ENCODE data around the gene GTSF1L. TPM values are rescaled to one million over a fixed set of nuclear protein-coding genes. Genes with fewer than 3 reads are reported as not detected.

The GTSF1L gene
- total RNA-seq, 4 donors from 2014 or later = not detected

DNA sequence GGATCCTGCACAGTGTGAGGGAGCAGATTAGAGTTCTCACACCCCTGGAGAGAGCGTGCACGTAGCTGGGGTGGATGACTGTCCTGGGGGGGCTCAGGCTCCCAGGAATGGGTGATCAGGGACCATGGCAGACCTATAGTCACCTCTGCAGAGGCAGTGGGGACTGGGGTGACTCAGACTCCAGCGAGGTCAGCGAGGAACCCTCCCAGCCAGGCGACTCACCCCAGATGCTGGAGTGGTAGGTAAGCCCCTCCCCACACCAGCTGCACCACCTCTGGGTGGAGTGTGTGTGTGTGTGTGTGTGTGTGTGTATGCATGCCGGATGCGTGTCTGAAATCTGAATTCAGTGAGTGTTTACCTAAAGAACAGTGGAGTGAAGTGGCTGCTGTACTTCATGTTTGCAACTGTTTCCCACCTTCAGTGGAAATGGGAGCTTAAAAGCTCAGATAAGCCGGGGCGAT lies 17.4 kb upstream of the GTSF1L start:
- Histone ChIP-seq H3K36me3 (no peaks in the 10 kb centered on the region), H3K4me3 (no peak overlapping the region), H3K4me1 (peaks cover 0 to 3% (median 0%) of the 10 kb centered on the region in 4 donors), H3K27ac (no peak overlapping the region), H3K27me3 (peaks cover 31% of the 10 kb centered on the region), H3K9me3 (no peaks in the 10 kb centered on the region)
- TF ChIP-seq POLR2A (IDR thresholded peaks at IDR 0.05) (no peak), POLR2AphosphoS5 (IDR thresholded peaks at IDR 0.05) (no peak), EP300 (IDR thresholded peaks at IDR 0.05; ENCODE audit: low read depth) (no peak)
- TF ChIP-seq, protein P1, sequence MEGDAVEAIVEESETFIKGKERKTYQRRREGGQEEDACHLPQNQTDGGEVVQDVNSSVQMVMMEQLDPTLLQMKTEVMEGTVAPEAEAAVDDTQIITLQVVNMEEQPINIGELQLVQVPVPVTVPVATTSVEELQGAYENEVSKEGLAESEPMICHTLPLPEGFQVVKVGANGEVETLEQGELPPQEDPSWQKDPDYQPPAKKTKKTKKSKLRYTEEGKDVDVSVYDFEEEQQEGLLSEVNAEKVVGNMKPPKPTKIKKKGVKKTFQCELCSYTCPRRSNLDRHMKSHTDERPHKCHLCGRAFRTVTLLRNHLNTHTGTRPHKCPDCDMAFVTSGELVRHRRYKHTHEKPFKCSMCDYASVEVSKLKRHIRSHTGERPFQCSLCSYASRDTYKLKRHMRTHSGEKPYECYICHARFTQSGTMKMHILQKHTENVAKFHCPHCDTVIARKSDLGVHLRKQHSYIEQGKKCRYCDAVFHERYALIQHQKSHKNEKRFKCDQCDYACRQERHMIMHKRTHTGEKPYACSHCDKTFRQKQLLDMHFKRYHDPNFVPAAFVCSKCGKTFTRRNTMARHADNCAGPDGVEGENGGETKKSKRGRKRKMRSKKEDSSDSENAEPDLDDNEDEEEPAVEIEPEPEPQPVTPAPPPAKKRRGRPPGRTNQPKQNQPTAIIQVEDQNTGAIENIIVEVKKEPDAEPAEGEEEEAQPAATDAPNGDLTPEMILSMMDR (IDR thresholded peaks at IDR 0.05) = no peak
- DNase-seq = no peak
- intact Hi-C loops (cut with DNase I; ENCODE audit: low total_unique reads) (no loop called here), in situ Hi-C loops (cut with MboI; ENCODE audit: low pct_ligation_motif_present in 1 of 4, low pct_unique_long_range_greater_than_20kb in 1 of 4, low sequenced_read_pairs in 3 of 4) (loop anchor here in 1 of 4 donors (5.0 kb wide), 1 partner anchor 338 kb away; no protein-coding TSS in a partner anchor)
- 77% methylated on average over 7 of the region's 9 CpGs; no CpG with 5 or more reads in 1 of the 2 donors for WGBS, 2 donors (ENCODE audit: low coverage in 1 of 2)

DNA sequence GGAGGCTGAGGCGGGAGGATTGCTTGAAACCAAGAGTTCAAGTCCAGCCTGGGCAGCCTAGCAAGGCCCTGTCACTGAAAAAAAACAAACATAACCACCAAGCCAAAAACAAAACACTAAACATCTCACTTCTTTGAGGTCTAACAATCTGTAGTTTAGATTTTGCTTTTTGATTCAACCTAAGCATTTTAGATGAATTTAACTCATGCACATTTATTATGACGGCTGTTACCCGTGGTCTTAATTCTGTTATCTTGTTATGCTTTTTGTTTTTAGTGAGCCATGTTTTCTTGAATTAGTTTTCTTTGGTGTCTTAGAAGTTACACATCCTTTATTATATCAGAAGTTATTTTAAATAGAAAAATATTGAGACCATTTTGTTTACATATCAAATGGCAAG lies 13.8 kb upstream of the GTSF1L start:
- TF ChIP-seq POLR2A (IDR thresholded peaks at IDR 0.05) = no peak
- TF ChIP-seq EP300 (IDR thresholded peaks at IDR 0.05; ENCODE audit: low read depth) = no peak
- no peak for TF ChIP-seq POLR2AphosphoS5 (IDR thresholded peaks at IDR 0.05)
- TF ChIP-seq, protein P1 (IDR thresholded peaks at IDR 0.05) = no peak
- peaks cover 0 to 3% (median 0%) of the 10 kb centered on the region in 4 donors for H3K4me1 ChIP-seq
- DNase-seq = no peak
- in situ Hi-C loops (cut with MboI; ENCODE audit: low pct_ligation_motif_present in 1 of 4, low pct_unique_long_range_greater_than_20kb in 1 of 4, low sequenced_read_pairs in 3 of 4) = loop anchor here in 1 of 4 donors (5.0 kb wide), 1 partner anchor 342 kb away; no protein-coding TSS in a partner anchor
- no peaks in the 10 kb centered on the region for H3K36me3 ChIP-seq
- H3K27ac ChIP-seq = no peak overlapping the region
- no peak overlapping the region for H3K4me3 ChIP-seq
- intact Hi-C loops (cut with DNase I; ENCODE audit: low total_unique reads) = no loop called here
- H3K27me3 ChIP-seq = peaks cover 13% of the 10 kb centered on the region
- no peaks in the 10 kb centered on the region for H3K9me3 ChIP-seq
- 94 to 100% methylated on average over 2 to 3 of the region's 3 CpGs for WGBS, 2 donors (ENCODE audit: low coverage in 1 of 2)

DNA sequence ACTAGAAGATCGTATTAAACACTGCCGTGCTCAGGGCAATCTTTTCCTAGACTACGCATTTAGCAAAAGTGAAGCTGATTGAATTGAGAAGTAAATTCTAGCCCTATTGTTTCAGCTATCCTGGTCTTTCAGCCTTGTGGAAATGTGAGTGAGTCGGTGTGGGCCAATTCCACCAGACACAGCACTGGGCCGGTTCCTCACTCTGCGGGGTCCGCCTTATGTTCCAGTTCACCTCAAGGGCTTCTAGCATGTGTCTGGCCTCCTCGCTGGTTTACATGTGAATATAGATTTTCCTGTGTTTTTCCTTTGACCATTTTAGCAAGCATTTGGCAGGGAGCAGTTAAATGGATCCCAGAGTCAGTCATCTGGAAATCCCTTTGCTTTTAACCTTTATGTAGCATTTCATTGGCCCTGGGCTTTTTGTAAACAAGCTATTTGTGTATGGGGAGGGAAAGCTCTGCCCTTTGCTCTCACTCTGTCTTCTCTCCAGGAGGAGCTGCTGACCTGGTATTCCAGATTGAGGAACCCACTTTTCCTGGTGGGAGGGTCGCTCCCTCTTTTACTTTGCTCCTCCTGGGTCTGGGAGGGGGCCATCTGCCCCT lies 12.4 kb upstream of the GTSF1L start:
- no peaks in the 10 kb centered on the region for H3K4me1 ChIP-seq
- no peaks in the 10 kb centered on the region for H3K36me3 ChIP-seq
- no peak overlapping the region for H3K4me3 ChIP-seq
- intact Hi-C loops (cut with DNase I; ENCODE audit: low total_unique reads) (no loop called here), in situ Hi-C loops (cut with MboI; ENCODE audit: low pct_ligation_motif_present in 1 of 4, low pct_unique_long_range_greater_than_20kb in 1 of 4, low sequenced_read_pairs in 3 of 4) (no loop called here)
- WGBS, 2 donors (ENCODE audit: low coverage in 1 of 2) = 89 to 92% methylated on average over 4 to 9 of the region's 9 CpGs
- H3K9me3 ChIP-seq = no peaks in the 10 kb centered on the region
- peaks cover 4% of the 10 kb centered on the region for H3K27me3 ChIP-seq
- DNase-seq = no peak
- TF ChIP-seq POLR2A (IDR thresholded peaks at IDR 0.05) = no peak
- TF ChIP-seq POLR2AphosphoS5 (IDR thresholded peaks at IDR 0.05) = no peak
- TF ChIP-seq EP300 (IDR thresholded peaks at IDR 0.05; ENCODE audit: low read depth) = no peak
- TF ChIP-seq, protein P1 (IDR thresholded peaks at IDR 0.05) = no peak
- no peak overlapping the region for H3K27ac ChIP-seq

DNA sequence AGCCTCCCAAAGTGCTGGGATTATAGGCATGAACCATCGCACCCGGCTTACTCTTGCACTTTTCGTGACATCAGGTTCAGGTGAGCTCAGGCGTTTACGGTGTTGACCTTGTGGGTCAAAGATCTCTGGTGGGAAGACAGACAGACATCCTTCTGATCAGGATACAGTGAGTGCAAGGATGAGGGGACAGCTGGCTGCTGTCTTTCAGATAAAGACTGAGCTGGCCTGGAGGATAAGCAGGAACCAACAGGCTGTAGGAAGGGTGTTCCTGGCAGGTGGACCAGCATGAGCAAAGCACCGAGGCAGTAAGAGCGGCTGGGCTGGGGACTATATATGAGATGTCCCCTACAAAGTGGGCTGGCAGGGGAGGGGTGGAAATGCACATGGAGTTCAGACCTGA lies 11.1 kb upstream of the GTSF1L start:
- Histone ChIP-seq H3K36me3 (no peaks in the 10 kb centered on the region), H3K4me1 (no peaks in the 10 kb centered on the region), H3K27me3 (peaks cover 2% of the 10 kb centered on the region), H3K4me3 (no peak overlapping the region), H3K27ac (no peak overlapping the region), H3K9me3 (no peaks in the 10 kb centered on the region)
- intact Hi-C loops (cut with DNase I; ENCODE audit: low total_unique reads) (no loop called here), in situ Hi-C loops (cut with MboI; ENCODE audit: low pct_ligation_motif_present in 1 of 4, low pct_unique_long_range_greater_than_20kb in 1 of 4, low sequenced_read_pairs in 3 of 4) (no loop called here)
- TF ChIP-seq POLR2AphosphoS5 (IDR thresholded peaks at IDR 0.05) (no peak), EP300 (IDR thresholded peaks at IDR 0.05; ENCODE audit: low read depth) (no peak)
- 97 to 100% methylated on average over 2 to 7 of the region's 7 CpGs for WGBS, 2 donors (ENCODE audit: low coverage in 1 of 2)
- DNase-seq = no peak

Data from transverse colon (tissue), 4 donors.